Activated T-helper 17 cell treated with anti-CD3 and anti-CD28 coated beads, Interleukin-2, amount 50 U/mL, for 72 hours (primary cell): ENCODE measurements around the gene NPY5R. TPM values are rescaled to one million over a fixed set of nuclear protein-coding genes. Genes with fewer than 3 reads are reported as not detected.

Experiments used
- ATAC-seq: fragments of 150-1000 bp; cut with Tn5 transposase; replicated peaks from 2 replicates; pipeline ENCODE4 v1.10.0; 2021; ENCODE audit warnings: mild to moderate bottlenecking, moderate library complexity
- H3K27ac Mint-ChIP-seq: one replicate; pipeline ENCODE4 v1.8.0; 2022; ENCODE audit warnings: mixed read lengths
- H3K27me3 Mint-ChIP-seq: one replicate; pipeline ENCODE4 v1.8.0; 2022; ENCODE audit warnings: mixed read lengths
- H3K36me3 Mint-ChIP-seq: one replicate; pipeline ENCODE4 v1.8.0; 2022; ENCODE audit warnings: low read depth, mild to moderate bottlenecking, mixed read lengths
- H3K4me1 Mint-ChIP-seq: one replicate; pipeline ENCODE4 v1.8.0; 2022; ENCODE audit warnings: mixed read lengths
- H3K4me3 Mint-ChIP-seq: one replicate; pipeline ENCODE4 v1.8.0; 2022; ENCODE audit warnings: mild to moderate bottlenecking, mixed read lengths
- H3K9me3 Mint-ChIP-seq: one replicate; pipeline ENCODE4 v1.8.0; 2022; ENCODE audit warnings: mixed read lengths
- total RNA-seq, 2 donors: library from RNA; stranded (reverse); gene quantifications; one replicate each; pipeline ENCODE4 v1.2.3, GENCODE V29; 2022

NPY5R gene
- total RNA-seq, 2 donors from 2014 or later: not detected

DNA sequence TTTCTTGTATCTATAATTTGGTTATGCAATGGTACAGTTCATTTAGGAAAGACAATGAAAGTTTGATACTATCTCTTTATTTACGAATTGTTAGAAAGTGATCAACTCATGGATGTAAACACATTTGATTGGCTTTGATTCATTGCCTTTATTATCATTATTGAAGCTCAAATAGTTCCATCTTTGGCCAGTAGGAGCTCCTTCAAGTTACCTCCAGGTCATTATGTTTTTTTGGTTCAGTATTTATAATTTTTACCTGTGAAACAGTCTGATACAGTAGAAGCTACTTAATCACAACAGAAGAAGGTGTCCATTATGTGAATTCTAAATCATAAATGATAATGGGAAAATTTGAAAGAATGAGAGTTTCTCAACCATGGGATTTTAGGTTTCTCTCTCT, 12.4 kb downstream of the NPY5R start:
- no peaks in the 10 kb centered on the region for H3K9me3 Mint-ChIP-seq
- H3K27me3 Mint-ChIP-seq: peaks cover 8% of the 10 kb centered on the region
- no peak for ATAC-seq
- H3K36me3 Mint-ChIP-seq: no peaks in the 10 kb centered on the region
- H3K4me1 Mint-ChIP-seq: no peaks in the 10 kb centered on the region
- no peak overlapping the region for H3K27ac Mint-ChIP-seq
- no peak overlapping the region for H3K4me3 Mint-ChIP-seq

DNA sequence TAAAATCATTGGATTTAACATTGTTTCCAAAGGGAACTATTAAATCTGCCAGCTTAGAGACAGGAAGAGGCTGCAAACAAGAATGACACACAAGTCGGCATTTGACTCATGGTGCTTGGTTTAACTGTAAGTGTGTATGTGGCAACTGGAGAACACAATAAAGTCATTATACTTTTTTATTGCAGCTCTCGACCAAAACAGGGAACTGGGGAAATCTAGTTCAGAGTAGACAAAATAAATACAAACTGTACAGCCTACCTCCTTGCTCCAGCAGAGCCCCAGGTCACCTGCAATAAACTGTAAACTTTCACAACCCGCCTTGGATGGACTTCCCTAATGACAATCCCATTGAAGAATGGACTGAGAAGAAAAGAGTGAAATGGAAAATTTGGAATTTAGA, 24.0 kb downstream of the NPY5R start:
- Mint-ChIP-seq H3K27ac (no peak overlapping the region), H3K4me1 (no peaks in the 10 kb centered on the region), H3K36me3 (no peaks in the 10 kb centered on the region), H3K9me3 (peaks cover 5% of the 10 kb centered on the region), H3K4me3 (no peak overlapping the region), H3K27me3 (peaks cover 24% of the 10 kb centered on the region)
- no peak for ATAC-seq

DNA sequence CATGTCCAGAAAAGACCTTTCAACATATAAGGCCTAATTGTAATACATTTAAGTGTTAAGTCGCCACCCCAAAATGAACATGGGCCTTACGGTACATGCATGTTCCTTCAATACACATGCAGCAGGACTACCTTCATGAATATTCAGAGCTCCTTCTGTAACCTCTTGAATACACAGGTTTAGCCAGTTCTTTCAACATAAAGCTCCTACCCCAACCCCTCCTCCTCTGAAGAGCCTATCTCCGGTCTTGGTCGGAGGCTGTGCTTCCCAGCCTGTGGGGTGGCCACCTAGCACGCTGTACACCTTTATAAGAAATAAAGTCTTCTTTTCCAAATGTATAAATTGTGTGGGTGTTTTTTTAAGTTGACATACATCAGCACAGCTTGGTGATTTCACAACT, 28.3 kb downstream of the NPY5R start:
- H3K4me3 Mint-ChIP-seq: no peak overlapping the region
- H3K27me3 Mint-ChIP-seq: peaks cover 2% of the 10 kb centered on the region
- no peak for ATAC-seq
- no peaks in the 10 kb centered on the region for H3K4me1 Mint-ChIP-seq
- H3K36me3 Mint-ChIP-seq: no peaks in the 10 kb centered on the region
- no peaks in the 10 kb centered on the region for H3K9me3 Mint-ChIP-seq
- no peak overlapping the region for H3K27ac Mint-ChIP-seq

DNA sequence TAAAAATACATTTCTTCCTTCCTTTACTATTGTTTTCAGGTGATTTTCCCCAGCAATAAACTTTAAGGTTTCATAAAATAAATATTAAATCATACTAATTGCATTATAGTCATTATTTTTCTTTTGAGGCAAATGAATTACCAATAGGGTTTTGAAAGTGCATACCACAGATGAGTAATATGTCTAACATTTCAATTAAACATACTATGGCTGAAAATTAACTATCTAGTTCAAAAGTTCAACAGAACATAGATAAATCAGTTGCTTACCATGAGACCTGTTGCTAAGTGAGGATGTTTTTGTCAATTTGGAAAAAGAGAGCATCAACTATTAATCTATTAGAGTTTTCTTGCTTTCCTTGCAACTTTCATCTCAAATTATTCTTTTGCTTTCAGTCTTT, 35.0 kb downstream of the NPY5R start:
- Mint-ChIP-seq H3K36me3 (no peaks in the 10 kb centered on the region), H3K9me3 (no peaks in the 10 kb centered on the region), H3K27me3 (peaks cover 4% of the 10 kb centered on the region), H3K4me3 (no peak overlapping the region), H3K27ac (no peak overlapping the region), H3K4me1 (no peaks in the 10 kb centered on the region)
- no peak for ATAC-seq

DNA sequence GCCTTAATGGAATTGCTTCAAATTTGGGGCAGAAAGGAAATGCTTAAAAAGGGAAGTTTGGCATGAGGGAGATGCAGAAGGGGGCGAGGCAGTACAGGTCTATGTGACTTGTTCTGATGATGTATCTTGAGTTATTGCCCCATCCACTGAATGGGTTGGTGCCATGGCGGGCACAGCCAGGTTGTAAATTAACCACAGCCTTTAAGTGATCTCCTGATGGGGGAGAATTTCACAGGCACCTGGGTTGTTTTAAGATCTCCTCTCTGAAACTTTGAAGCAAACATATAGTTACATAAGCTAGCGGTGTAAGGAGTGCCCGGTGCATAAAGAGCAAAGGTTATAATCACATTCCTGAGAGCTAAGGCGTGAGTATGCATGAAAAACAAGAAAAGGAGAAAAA, 37.0 kb downstream of the NPY5R start:
- Mint-ChIP-seq H3K27me3 (peaks cover 8% of the 10 kb centered on the region), H3K9me3 (no peaks in the 10 kb centered on the region), H3K4me1 (no peaks in the 10 kb centered on the region), H3K27ac (no peak overlapping the region), H3K36me3 (no peaks in the 10 kb centered on the region), H3K4me3 (no peak overlapping the region)
- ATAC-seq: no peak

DNA sequence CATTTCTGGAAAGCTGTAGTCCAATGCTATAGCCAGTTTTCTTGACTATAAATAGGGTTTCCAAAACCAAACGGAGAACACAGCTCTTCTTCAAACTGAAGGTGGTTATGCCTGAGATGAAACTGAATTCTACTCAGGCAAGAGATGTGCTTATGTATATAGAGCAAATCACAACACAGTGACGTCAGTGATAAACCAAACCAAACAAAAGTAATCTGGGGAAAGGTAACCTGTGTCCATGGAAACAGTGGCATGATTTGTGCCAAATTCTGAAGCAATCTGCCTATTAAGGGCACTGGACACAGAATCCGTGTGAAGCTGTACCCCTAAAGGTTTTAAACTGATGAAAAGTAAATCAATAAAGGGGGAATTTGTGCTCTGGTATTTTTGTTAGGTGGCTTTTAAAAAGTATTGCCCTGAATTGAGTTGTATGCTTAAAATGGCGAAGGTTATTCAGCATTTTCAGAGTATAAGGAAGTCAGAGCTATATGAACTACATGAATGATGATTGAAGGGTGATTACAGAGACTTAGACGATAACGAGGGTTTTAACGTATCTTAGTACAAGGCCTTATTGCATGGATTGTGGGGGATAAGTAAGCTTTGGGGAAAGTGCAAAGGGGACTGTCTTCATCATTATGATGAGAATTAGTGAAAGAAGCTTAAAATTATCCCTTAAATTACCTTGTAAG, 38.6 kb downstream of the NPY5R start:
- Mint-ChIP-seq H3K4me1 (no peaks in the 10 kb centered on the region), H3K9me3 (no peaks in the 10 kb centered on the region), H3K36me3 (no peaks in the 10 kb centered on the region), H3K27ac (no peak overlapping the region), H3K27me3 (peaks cover 18% of the 10 kb centered on the region), H3K4me3 (no peak overlapping the region)
- ATAC-seq: no peak

DNA sequence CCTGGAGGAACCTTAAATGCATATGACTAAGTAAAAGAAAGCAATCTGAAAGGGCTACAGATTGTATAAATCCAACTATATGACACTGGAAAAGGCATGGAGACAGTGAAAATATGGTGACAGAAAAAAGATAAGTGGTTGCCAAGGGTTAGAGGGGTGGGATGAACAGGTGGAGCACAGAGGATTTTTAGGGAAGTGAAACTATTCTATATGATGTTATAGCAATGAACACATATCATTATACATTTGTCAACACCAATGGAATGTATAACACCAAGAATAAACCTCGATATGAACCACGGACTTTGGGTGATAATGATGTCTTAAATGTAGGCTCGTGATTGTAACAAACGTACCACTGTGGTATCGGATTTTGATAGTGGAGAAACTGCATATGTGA, 40.7 kb downstream of the NPY5R start:
- no peak for ATAC-seq
- H3K9me3 Mint-ChIP-seq: no peaks in the 10 kb centered on the region
- H3K4me1 Mint-ChIP-seq: no peaks in the 10 kb centered on the region
- no peaks in the 10 kb centered on the region for H3K36me3 Mint-ChIP-seq
- no peak overlapping the region for H3K4me3 Mint-ChIP-seq
- H3K27me3 Mint-ChIP-seq: peaks cover 26% of the 10 kb centered on the region
- H3K27ac Mint-ChIP-seq: no peak overlapping the region

DNA sequence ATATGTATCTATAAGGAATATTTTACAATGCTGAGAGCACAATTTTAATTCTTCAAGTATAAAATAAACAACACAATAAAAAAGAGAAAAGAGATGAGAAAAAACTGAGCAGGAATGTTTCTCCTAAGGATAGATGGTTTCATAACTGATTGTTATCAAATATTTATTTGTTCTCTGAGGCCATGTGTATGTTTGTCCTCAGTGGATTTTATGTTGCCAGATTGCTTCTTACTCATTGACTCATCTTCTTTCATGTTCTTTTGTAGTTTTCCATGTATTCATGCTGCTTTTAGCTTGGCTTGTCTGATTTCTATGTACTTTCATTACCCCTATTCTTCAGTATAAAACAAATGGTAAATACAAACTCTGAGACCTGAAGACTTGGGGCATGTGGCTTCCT, 41.2 kb downstream of the NPY5R start:
- Mint-ChIP-seq H3K4me1 (no peaks in the 10 kb centered on the region), H3K4me3 (no peak overlapping the region), H3K27me3 (peaks cover 23% of the 10 kb centered on the region), H3K27ac (no peak overlapping the region), H3K36me3 (no peaks in the 10 kb centered on the region), H3K9me3 (no peaks in the 10 kb centered on the region)
- no peak for ATAC-seq

DNA sequence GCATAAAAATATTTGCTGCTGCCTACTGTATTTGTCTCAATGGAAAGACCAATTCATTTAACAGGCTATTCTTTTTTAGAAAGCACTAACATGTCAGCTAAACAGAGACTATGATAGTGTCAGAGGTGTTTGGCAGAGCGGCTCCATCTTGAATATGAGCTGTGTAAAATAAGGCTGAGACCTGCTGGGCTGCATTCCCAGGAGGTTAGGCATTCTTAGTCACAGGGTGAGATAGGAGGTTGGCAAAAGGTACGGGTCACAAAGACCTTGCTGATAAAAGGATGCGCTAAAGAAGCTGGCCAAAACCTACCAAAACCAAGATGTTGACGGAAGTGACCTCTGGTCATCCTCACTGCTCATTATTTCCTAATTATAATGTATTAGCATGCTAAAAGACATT, 41.8 kb downstream of the NPY5R start:
- H3K36me3 Mint-ChIP-seq: no peaks in the 10 kb centered on the region
- no peaks in the 10 kb centered on the region for H3K4me1 Mint-ChIP-seq
- no peak overlapping the region for H3K4me3 Mint-ChIP-seq
- no peaks in the 10 kb centered on the region for H3K9me3 Mint-ChIP-seq
- peaks cover 23% of the 10 kb centered on the region for H3K27me3 Mint-ChIP-seq
- H3K27ac Mint-ChIP-seq: no peak overlapping the region
- ATAC-seq: no peak

DNA sequence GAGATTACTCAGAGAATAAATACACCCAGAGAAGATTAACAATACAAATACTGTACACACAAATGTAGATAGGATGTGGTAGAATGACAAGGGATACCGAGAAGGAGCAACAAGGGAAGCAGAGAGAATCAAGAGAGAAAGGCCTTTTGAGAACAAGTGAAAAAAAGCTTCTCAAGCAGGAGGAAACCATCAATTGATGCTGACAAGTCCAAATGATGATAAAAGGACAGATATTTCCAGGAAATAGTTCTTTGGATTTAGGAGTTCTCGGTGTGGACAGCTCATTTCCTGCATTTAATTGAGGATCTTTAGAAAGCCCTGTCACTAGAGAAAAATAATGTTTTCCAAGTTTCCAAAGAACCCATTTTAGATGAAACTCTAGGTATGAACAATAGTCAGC, 48.1 kb downstream of the NPY5R start:
- ATAC-seq: no peak
- no peak overlapping the region for H3K27ac Mint-ChIP-seq
- H3K9me3 Mint-ChIP-seq: no peaks in the 10 kb centered on the region
- H3K27me3 Mint-ChIP-seq: peaks cover 17% of the 10 kb centered on the region
- no peaks in the 10 kb centered on the region for H3K4me1 Mint-ChIP-seq
- no peaks in the 10 kb centered on the region for H3K36me3 Mint-ChIP-seq
- no peak overlapping the region for H3K4me3 Mint-ChIP-seq

DNA sequence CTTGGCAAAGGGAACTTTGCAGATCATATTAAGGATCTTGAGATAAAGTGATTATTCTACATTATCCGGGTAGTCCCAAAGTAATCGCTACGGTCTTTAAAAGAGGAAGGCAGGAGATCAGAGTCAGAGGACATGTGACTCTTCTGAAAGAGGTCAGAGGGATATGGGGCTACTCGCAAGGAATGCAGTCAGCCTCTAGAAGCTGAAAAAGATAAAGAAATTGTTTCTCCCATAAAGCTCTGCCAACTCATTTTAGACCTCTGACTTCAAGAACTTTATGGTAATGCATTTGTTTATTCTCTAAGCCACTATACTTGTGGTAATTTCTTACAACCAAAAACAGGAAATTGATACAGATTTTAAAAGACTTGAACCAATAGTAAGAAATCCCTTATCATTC, 48.6 kb downstream of the NPY5R start:
- no peak overlapping the region for H3K27ac Mint-ChIP-seq
- ATAC-seq: no peak
- no peaks in the 10 kb centered on the region for H3K4me1 Mint-ChIP-seq
- peaks cover 16% of the 10 kb centered on the region for H3K27me3 Mint-ChIP-seq
- H3K36me3 Mint-ChIP-seq: no peaks in the 10 kb centered on the region
- H3K9me3 Mint-ChIP-seq: no peaks in the 10 kb centered on the region
- H3K4me3 Mint-ChIP-seq: no peak overlapping the region

DNA sequence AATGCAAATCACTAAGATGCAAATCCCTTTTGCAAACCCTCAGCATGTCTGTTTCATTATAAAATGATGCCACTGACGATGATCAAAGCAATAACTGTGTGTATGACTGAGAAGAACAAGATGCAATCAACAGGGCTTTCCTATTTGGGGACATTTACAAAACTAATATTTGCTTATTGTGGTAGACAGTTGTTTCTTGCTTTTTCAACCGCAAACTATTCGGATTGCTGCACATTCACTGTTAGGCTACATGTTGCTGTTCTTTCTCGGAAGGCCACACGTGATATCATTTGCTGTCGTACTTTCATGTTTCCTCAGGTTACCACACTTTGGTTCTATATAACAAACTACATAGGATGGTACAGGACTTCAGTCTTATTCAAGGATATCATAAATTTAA, 49.8 kb downstream of the NPY5R start:
- H3K27ac Mint-ChIP-seq: no peak overlapping the region
- no peaks in the 10 kb centered on the region for H3K36me3 Mint-ChIP-seq
- ATAC-seq: no peak
- H3K4me3 Mint-ChIP-seq: no peak overlapping the region
- peaks cover 14% of the 10 kb centered on the region for H3K27me3 Mint-ChIP-seq
- H3K4me1 Mint-ChIP-seq: no peaks in the 10 kb centered on the region
- no peaks in the 10 kb centered on the region for H3K9me3 Mint-ChIP-seq

DNA sequence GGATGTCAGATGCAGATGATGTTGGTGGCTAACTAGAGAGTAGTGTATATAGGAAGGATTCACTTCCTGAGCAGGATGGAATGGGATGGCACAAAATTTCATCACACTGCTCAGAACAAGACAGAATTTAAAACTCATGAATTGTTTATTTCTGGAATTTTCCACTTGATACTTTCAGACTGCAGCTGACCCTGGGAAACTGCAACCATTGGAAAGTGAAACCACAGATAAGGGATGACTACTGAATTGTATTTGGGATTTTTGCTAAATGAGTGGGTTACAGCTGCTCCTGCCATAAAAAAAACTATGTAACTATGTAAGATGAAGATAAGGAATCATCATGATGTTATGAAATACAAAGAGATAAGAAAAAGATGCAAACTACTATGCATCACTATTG, 51.4 kb downstream of the NPY5R start:
- no peaks in the 10 kb centered on the region for H3K36me3 Mint-ChIP-seq
- no peaks in the 10 kb centered on the region for H3K9me3 Mint-ChIP-seq
- no peak overlapping the region for H3K4me3 Mint-ChIP-seq
- no peak for ATAC-seq
- no peak overlapping the region for H3K27ac Mint-ChIP-seq
- H3K27me3 Mint-ChIP-seq: peaks cover 12% of the 10 kb centered on the region
- H3K4me1 Mint-ChIP-seq: no peaks in the 10 kb centered on the region

DNA sequence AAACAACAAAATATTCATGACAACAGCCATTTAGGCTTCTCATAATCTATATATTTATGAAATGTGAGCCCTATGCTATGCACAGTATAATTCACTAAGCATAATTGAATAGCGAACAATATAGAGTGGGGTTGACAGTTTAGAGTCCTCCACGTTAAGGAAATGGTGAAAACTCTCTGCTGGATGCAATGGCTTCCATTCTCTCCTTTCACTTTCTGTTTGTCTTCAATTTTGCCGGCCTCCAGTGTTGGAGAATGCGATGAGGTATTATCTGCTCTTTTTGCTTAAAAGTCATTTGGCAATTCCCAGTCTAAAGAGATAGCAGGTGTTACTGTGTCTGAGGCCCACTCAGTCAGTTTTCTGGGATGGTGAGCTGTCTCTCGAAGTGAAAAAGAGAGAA, 52.1 kb downstream of the NPY5R start:
- no peak overlapping the region for H3K27ac Mint-ChIP-seq
- H3K4me3 Mint-ChIP-seq: peak overlapping the region; percentile 41

DNA sequence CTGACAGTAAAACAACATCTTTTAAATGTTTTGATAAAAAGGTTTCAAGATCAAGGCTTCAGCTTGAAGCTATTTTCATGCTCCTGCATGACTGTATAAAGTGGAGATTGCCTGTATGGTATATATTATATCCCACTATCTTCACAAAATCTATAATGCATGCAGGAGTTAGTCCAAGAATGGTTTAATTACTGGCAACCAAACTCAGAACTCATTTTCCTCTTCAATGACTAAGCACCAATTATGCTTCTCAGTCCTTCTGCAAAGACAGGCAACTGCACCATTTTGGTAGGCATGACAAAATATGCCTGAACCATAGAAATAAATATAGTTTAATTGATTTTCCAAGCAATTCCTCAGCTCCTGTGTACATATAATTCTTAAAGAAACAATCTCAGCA, 54.5 kb downstream of the NPY5R start:
- ATAC-seq: no peak
- H3K4me1 Mint-ChIP-seq: no peaks in the 10 kb centered on the region
- no peaks in the 10 kb centered on the region for H3K36me3 Mint-ChIP-seq
- H3K27me3 Mint-ChIP-seq: peaks cover 4% of the 10 kb centered on the region
- H3K4me3 Mint-ChIP-seq: no peak overlapping the region
- H3K9me3 Mint-ChIP-seq: no peaks in the 10 kb centered on the region
- no peak overlapping the region for H3K27ac Mint-ChIP-seq

More for the DNA sequence above, 52.1 kb downstream of the NPY5R start:
- H3K27me3 Mint-ChIP-seq: peaks cover 12% of the 10 kb centered on the region
- no peaks in the 10 kb centered on the region for H3K36me3 Mint-ChIP-seq
- H3K4me1 Mint-ChIP-seq: no peaks in the 10 kb centered on the region
- no peaks in the 10 kb centered on the region for H3K9me3 Mint-ChIP-seq
- no peak for ATAC-seq

DNA sequence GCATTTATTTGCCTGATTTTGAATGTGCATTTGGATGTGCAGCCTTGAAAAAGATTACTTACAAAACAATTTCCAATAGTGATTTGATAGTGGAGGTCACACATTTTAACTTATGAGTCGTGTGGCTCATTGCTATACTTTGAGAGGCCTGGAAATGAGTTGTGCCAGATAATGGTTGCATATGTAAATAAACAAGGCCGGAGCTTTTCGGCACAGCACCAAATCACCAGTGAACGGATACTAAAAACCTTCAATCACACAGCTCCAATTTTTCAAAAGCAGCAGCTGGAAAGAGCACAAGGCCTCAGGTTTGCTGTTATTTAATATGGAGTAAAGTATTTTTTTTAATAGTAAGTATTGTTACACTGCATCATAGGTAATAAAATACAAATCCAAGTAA, 57.2 kb downstream of the NPY5R start:
- Mint-ChIP-seq H3K4me3 (no peak overlapping the region), H3K27me3 (peaks cover 12% of the 10 kb centered on the region), H3K27ac (no peak overlapping the region), H3K36me3 (no peaks in the 10 kb centered on the region), H3K9me3 (no peaks in the 10 kb centered on the region), H3K4me1 (no peaks in the 10 kb centered on the region)
- no peak for ATAC-seq
